Ovary (tissue), 3 donors: Measurements from ENCODE around the gene TGFB1I1.

ENCODE experiments used
- EP300 ChIP-seq: sonication (generic); formaldehyde crosslinking; IDR thresholded peaks from one replicate; pipeline ENCODE4 v1.6.1; 2017; ENCODE audit warnings: antibody characterized with exemption
- POLR2A ChIP-seq: fragments of 450-650 bp; IDR thresholded peaks from one replicate; pipeline ENCODE4 v1.6.1; 2017; ENCODE audit warnings: antibody characterized with exemption, mild to moderate bottlenecking, moderate library complexity
- TF ChIP-seq, protein P1 (sequence below), 3 donors: fragments of 450-650 bp in 2 of 3; fragments of 200-600 bp in 1 of 3; IDR thresholded peaks; one replicate each; pipeline versions ENCODE4 v1.5.1 to v1.8.0; 2016 to 2022; ENCODE audit warnings: antibody characterized with exemption in 3 of 3, mild to moderate bottlenecking in 1 of 3
- donor health status: DM: no; HTN: no; CAD: no.

GRCh38 chr16:31423241-31423640, 48.7 kb upstream of the TGFB1I1 start:
- TF ChIP-seq, protein P1, sequence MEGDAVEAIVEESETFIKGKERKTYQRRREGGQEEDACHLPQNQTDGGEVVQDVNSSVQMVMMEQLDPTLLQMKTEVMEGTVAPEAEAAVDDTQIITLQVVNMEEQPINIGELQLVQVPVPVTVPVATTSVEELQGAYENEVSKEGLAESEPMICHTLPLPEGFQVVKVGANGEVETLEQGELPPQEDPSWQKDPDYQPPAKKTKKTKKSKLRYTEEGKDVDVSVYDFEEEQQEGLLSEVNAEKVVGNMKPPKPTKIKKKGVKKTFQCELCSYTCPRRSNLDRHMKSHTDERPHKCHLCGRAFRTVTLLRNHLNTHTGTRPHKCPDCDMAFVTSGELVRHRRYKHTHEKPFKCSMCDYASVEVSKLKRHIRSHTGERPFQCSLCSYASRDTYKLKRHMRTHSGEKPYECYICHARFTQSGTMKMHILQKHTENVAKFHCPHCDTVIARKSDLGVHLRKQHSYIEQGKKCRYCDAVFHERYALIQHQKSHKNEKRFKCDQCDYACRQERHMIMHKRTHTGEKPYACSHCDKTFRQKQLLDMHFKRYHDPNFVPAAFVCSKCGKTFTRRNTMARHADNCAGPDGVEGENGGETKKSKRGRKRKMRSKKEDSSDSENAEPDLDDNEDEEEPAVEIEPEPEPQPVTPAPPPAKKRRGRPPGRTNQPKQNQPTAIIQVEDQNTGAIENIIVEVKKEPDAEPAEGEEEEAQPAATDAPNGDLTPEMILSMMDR (IDR thresholded peaks at IDR 0.05), result no peak
- no peak for TF ChIP-seq EP300
- TF ChIP-seq POLR2A, result no peak
